ENCODE results near the gene MYO6.
"Not testable (repeated sequence)": the region's sequence is repeated elsewhere in the genome, so short reads cannot be mapped to it uniquely, and the experiment has no call there.

MYO6 gene

DNA sequence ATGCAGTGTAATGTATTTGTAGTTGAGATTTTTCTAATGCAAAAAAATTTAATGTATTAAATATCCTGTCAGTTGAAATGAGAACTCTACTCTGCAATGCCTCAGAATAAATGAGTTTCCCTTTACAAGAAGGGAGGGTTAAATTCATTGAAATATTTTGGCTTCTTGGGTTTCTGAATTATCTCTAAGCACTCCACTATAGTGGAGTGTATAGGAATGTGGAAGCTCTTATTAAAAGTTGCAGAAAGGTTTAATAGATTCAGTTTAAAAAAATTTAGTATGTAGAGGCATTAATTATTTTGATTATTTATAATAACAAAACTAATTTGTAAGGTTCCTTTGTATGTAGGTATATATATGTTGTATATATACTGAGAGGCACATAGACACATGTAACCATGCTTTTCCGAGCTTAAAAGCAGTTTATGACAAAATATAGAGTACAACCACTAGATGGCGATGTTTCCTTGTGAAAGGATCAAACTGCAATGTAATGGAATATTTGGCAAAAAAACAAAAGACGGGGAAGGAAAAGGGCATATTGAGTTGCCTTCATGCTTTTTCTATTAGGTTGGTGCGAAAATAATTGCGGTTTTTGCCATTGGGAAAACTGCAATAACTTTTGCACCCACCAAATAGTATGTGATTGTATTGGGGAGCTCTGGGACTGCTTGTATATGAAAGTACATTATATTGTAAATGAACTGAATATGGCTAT lies 144.2 kb downstream of the MYO6 start:
- DNase-seq (ENCODE audit: low read depth): peak; percentile 68
- TF ChIP-seq, protein P1, sequence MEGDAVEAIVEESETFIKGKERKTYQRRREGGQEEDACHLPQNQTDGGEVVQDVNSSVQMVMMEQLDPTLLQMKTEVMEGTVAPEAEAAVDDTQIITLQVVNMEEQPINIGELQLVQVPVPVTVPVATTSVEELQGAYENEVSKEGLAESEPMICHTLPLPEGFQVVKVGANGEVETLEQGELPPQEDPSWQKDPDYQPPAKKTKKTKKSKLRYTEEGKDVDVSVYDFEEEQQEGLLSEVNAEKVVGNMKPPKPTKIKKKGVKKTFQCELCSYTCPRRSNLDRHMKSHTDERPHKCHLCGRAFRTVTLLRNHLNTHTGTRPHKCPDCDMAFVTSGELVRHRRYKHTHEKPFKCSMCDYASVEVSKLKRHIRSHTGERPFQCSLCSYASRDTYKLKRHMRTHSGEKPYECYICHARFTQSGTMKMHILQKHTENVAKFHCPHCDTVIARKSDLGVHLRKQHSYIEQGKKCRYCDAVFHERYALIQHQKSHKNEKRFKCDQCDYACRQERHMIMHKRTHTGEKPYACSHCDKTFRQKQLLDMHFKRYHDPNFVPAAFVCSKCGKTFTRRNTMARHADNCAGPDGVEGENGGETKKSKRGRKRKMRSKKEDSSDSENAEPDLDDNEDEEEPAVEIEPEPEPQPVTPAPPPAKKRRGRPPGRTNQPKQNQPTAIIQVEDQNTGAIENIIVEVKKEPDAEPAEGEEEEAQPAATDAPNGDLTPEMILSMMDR (IDR thresholded peaks at IDR 0.05; ENCODE audit: insufficient read depth, low read depth, low read length, missing control alignments): peak; percentile 62
- no peak overlapping the region for H3K4me3 ChIP-seq (ENCODE audit: low read length)

DNA sequence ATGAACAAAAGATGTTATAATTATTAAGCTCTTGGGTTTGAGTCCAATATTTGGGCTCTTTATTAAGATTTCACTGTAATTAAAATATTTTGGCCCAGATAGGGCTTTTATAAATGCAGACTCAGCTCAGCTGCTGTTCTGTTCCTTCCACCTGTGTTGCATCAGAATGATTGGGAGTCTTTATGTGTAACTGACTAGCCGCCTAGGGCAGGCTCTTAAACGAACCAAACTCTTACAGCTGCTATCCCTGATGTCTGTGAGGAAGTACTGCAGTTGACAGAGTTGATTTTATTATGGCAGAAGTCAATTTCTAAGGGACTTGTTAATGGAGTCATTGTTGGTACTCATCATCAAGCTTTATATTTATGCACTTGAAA lies 144.7 kb downstream of the MYO6 start:
- DNase-seq (ENCODE audit: low read depth): no peak
- TF ChIP-seq, protein P1 (IDR thresholded peaks at IDR 0.05; ENCODE audit: insufficient read depth, low read depth, low read length, missing control alignments): no peak
- no peak overlapping the region for H3K4me3 ChIP-seq (ENCODE audit: low read length)

DNA sequence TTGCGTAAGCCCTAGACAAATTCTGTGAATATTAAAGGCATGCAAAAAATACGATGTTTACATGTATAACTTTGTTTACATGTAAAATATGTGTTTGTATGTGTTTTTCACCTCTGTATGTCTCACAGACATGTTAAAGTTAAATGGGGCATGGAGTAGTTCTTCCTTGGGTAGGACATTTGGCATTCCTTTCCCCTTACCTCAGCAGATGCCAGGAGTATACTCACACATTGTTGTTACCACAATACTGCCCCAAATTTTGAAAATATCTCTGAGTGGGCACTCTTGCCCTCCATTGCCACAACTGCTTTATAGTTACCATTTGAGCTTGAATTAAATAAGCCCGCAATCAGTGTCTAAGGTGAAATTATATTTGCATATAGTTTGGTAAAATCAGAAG lies 147.5 kb downstream of the MYO6 start:
- H3K4me3 ChIP-seq (ENCODE audit: low read length): no peak overlapping the region
- TF ChIP-seq, protein P1 (IDR thresholded peaks at IDR 0.05; ENCODE audit: insufficient read depth, low read depth, low read length, missing control alignments): no peak
- no peak for DNase-seq (ENCODE audit: low read depth)

DNA sequence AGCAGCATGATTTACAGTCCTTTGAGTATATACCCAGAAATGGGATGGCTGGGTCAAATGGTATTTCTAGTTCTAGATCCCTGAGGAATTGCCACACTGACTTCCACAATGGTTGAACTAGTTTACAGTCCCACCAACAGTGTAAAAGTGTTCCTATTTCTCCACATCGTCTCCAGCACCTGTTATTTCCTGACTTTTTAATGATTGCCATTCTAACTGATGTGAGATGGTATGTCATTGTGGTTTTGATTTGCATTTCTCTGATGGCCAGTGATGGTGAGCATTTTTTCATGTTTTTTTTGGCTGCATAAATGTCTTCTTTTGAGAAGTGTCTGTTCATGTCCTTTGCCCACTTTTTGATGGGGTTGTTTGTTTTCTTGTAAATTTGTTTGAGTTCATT lies 151.2 kb downstream of the MYO6 start:
- not testable (repeated sequence) for DNase-seq (ENCODE audit: low read depth); H3K4me3 ChIP-seq (ENCODE audit: low read length)

DNA sequence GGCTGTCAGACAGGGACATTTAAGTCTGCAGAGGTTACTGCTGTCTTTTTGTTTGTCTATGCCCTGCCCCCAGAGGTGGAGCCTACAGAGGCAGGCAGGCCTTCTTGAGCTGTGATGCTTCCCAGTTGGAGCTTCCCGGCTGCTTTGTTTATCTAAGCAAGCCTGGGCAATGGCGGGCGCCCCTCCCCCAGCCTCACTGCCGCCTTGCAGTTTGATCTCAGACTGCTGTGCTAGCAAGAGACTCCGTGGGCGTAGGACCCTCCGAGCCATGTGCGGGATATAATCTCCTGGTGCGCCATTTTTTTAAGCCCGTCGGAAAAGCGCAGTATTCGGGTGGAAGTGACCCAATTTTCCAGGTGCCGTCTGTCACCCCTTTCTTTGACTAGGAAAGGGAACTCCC lies 156.1 kb downstream of the MYO6 start:
- H3K4me3 ChIP-seq (ENCODE audit: low read length); DNase-seq (ENCODE audit: low read depth): not testable (repeated sequence)

DNA sequence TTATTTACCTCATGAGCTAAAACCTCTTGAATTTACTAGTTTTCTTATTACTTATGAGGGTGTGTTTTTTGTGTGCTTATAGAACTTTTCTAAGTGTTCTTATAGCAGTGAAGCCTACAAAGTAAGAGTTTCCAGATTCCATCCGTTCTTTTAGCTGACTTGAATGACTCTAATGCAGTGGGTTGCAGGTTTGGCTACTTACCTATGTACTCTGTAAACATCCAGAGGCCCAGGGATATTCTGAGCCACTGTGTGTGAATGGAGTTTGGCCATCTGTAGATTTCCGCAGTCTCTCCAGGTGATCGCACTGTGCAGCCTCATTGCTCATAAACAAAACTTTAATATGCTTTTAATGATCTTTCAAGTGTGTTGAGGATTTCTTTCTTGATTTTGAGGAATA lies 157.8 kb downstream of the MYO6 start:
- H3K4me3 ChIP-seq (ENCODE audit: low read length): no peak overlapping the region
- no peak for DNase-seq (ENCODE audit: low read depth)
- TF ChIP-seq, protein P1 (IDR thresholded peaks at IDR 0.05; ENCODE audit: insufficient read depth, low read depth, low read length, missing control alignments): no peak

DNA sequence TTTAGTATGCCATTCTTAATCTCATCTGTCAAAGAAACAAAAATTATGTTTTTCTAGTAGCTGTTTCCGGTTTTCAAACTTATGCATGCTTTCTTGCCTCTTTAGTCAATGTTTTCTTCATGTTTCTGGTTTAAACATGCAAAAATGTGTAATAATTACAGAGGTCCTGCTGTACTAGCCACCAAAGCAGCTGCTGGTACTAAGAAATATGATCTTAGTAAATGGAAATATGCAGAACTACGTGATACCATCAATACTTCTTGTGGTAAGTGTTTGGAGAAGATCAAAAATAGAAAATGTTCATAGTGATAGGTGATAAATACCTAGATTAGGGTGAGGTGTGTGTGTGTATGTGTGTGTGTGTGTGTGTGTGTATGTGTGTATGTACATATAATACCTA lies 158.4 kb downstream of the MYO6 start:
- no peak overlapping the region for H3K4me3 ChIP-seq (ENCODE audit: low read length)
- TF ChIP-seq, protein P1 (IDR thresholded peaks at IDR 0.05; ENCODE audit: insufficient read depth, low read depth, low read length, missing control alignments): no peak
- DNase-seq (ENCODE audit: low read depth): no peak

DNA sequence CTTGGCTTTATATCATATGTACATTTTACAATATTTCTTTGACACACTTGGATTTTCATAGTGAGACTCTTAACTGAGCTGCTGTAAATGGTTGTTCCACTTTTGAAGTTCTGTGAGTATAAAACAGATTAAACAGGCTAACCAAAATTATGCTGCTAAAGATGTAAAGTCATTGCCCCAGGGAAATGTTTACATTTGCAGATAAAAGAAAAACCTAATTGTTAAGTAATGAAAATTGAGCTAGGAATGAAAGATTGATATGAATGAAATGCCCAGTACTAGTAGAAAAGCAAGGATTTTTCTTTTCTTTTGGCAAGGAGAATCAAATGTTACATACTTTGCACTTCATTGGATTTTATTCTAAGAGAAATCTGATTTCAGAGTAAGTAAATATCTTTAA lies 164.0 kb downstream of the MYO6 start:
- DNase-seq (ENCODE audit: low read depth): no peak
- H3K4me3 ChIP-seq (ENCODE audit: low read length): no peak overlapping the region
- TF ChIP-seq, protein P1 (IDR thresholded peaks at IDR 0.05; ENCODE audit: insufficient read depth, low read depth, low read length, missing control alignments): no peak

Data from epithelial cell of esophagus (primary cell).